AML-193 (cell line): ENCODE data around the gene METTL25.

Source experiments
- DNase-seq, 2 experiments: peaks; one replicate each; lab custom pipeline; 2025; lab: John Stamatoyannopoulos, UW

The METTL25 gene

DNA sequence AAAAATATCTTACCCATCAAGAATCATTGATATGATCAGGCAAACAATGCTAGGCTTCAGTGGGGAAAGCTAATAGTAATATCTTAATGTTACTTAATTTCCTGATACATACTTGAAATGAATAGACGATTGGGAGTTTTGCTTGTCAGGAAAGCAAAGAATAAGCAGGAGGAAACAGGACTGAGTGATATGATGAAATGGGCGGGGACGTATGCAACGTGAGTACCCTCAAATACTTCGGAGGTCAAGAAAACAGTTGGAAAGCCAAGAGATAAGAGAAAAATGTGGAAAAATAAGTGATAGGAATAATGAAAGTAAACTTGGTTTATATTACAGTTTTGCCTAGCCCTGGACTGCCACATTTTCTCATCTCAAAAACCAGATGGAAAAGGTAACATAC is 49.2 kb downstream of the METTL25 start:
- DNase-seq, result no peak

DNA sequence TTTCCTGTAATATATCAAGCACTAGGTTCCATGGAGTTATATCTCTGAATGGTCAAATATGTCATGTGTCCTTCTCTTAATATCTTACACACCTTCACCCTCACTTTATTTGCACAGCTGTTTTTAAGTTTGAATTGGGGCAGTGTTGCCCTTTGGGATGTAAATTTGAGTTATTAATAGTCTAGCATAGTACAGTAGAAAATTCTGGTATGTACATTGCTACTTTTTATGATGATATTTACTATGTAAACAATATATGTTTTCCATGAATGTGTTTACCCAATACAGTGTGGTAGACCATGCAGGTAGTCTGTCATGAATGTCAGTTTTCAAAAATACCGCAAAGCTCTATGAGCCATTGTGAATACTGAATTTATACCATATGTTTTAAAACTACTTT is 50.5 kb downstream of the METTL25 start:
- DNase-seq, result no peak

GRCh38 chr12:82411546-82412230 is 53.4 kb downstream of the METTL25 start:
- no peak for DNase-seq

- no peak for DNase-seq
Observed at GRCh38 chr12:82412246-82412645, 53.9 kb downstream of the METTL25 start.

DNA sequence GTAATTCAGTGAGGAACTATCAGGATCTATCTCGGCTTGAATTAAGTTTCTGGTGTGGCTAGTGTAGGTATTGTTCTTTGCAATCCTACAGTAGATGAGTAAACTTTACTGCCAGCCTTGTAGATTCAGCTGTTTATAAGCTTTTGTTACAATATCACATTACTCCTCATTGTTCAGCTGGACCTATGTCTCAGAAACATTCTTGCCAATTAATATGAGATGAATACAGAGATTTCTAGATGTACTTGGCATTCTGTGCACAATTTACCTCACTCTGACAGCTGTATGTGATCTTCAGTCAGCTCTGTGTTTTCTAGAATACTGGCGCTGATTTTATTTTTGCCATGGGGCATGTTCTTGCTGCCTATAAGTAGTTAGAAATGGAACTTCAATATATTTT is 55.7 kb downstream of the METTL25 start:
- DNase-seq, result no peak

DNA sequence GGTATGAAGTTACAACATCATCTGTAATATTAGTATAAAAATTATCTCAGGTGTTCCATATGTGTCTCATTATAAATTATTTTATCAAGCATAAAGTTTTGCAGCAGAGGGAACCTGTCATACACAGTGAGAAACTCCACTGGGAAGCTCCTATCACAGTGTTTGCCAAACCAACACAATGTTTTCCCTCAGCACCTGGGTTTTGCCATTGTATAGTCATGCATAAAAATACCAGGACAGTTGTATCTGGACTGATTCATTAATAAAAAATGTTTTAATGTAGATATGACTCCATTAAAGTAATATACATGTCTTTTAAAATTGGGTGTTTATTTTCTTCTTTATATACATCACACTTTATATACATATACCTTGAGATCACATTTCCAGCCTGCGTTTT is 56.6 kb downstream of the METTL25 start:
- DNase-seq, result no peak

DNA sequence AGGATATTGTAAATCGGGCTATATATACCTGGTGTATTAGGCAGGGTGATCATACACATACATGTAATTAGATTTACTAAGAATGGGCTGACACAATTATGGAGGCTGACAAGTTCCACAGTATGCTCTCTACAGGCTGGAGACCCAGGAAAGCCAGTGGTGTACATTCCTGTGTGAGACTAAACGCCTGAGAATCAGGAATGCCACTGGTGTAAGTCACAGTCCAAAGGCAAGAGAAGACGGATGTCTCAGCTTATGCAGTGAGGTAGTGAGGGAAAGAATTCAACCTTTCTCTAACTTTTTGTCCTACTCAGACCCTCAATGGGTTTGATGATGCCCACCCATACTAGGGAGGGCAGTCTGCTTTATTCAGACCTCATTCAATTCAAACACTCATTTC is 57.1 kb downstream of the METTL25 start:
- DNase-seq, result no peak

DNA sequence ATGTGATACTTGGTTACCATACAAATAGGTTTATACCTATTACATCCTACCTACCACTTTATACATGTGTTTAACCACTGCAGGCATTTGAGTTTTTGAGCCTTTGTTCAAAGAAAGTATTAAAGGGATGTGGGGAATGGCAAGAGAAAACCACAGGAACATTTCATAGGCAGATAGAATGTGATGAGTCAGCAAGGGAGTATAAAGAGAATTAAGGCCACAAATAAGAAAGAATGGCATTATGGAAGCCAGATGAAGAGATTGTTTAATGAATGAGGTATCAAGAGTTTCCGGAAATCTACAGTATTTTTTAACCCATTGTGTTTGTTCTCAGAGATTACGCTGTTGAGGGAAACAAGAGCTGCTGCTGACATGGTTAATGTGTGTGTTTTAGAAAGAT is 66.9 kb downstream of the METTL25 start:
- DNase-seq, result no peak

GRCh38 chr12:82426081-82426480 is 67.8 kb downstream of the METTL25 start:
- no peak for DNase-seq

- no peak for DNase-seq
Observed at GRCh38 chr12:82426586-82426985, 68.3 kb downstream of the METTL25 start.

DNA sequence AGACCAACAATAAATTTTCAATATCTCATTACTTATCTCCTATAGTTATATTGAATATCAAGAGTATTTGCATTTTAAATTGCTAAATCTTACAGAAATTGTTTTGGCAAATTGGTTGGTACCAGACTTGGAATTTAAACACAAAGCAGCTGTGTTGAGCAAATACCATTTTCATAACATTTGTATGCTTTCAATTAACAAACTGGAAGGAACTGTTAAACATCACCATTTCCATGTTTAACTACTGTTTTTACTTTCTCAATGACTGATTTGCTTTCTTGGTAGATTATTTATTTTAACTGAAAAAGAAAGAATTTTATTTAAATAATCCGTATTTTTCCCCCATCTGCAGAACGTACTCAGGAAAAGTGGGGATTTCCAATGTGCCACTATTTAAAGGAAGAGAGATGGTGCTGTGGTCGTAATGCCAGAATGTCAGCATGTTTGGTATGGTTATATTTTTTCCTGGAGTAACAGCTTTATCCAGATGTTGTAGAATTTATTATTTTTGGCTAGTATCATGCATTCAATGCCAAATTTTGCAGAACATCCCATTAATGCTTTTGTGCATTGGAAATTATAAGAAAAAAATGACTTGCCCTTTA is 72.3 kb downstream of the METTL25 start:
- DNase-seq, result no peak

DNA sequence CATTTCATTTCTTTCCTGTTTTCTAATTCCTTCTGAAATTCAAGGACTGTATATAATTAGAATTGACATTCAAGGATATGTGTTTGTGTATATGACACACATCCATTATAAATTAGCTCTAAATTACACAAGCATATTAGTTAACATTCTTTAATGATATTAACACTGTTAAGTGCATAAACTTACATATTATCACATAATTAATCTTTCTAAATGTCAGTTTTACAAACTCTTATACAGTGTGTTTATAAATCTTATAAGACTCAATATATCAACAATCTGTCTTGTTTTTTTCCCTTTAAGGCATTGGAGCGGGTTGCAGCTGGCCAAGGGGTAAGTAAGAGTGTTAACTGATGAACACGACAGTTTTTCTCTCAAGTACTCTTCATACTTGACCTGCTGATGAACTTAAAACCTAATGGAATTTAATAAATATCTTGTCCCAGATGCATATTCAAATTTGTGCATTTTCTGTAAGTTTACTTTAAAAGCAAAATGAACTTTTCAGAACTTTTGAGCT is 76.1 kb downstream of the METTL25 start:
- DNase-seq, result no peak

DNA sequence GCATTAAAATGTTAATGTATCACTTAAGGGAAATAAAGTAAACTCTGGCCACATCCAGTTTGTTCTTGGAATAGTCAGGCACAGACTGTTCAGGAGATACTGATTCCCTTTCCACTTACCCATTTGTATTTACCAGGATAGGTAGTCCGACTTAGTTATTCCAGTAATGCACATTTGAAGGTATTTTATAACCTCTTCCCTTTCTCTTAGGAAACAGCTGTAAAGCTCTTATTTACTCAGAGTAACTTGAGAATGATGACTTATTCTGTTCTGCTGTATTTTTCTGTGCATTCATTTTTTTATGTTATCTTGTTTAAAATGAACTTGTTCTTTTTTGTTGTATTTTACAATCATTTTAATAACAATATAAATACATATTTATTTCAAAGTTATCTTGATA is 78.0 kb downstream of the METTL25 start:
- DNase-seq, result no peak

- no peak for DNase-seq
Observed at GRCh38 chr12:82437744-82438143, 79.4 kb downstream of the METTL25 start.

- no peak for DNase-seq
Observed at GRCh38 chr12:82438356-82438755, 80.0 kb downstream of the METTL25 start.

GRCh38 chr12:82440885-82441284 is 82.6 kb downstream of the METTL25 start:
- no peak for DNase-seq

DNA sequence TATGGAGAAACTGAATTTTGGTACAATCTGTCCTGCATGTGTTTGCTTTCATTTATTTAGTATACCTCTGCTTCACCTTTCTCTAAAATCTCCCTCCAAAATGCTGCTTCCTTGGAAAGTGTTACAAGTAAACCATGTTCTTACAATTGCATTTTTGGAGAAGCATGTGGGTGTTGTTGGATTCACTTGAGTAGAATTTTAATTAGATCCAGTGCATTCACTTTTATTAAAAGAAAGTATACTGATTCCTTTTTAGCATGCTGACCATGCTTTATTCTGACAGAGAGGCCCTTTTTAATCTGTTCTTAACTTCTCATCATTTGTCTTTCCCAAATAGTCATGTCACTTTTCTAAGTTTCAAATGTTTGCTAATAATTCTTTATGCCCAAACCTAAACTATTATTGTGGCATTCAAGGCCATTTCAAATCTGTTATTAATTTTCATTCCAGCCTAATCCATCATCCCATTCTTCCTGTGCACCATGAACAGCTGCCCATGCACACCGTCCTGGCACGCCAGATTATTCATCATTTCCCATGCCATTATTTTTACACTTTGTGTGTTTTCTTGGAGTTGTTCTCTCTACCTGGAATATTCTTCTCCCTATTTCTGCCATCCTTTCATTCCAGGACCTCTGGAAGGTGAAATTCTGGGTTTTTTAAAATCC is 90.7 kb downstream of the METTL25 start:
- no peak for DNase-seq

DNA sequence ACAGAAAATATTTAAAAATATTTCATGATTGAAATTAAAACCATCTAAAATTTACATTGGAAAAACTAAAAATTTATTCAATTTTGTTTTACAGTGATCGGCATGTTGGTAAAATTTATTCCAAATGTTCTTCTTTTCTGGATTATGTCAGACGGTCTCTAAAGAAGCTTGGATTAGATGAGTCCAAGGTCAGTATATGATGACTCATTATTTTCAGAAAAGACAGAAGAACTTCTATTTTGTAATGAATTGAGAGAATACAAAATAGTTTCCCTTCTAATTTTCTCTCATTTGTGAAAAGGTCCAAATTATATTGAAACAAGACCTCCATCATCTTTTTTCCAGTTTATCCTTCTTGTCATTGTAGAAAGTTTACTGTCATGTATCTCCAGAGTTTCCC is 98.3 kb downstream of the METTL25 start:
- no peak for DNase-seq

DNA sequence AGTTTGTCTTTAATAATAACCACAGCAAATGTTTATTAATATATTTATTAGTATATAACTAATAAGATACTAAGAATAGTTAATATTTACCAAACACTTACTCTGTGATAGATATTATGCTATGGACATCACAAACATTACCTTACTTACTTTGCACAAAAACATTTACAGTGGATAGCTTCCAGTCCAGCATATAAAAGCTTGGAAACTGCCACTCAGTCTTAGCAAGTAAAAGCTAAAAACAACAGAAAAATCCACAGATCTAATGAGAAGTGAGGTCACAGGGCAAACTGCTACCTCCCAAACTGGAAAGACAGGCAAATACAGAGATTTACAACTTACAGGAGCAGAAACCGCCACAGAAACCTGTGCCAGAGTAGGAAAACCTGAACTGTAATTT is 99.8 kb downstream of the METTL25 start:
- DNase-seq, result no peak

- no peak for DNase-seq
Observed at GRCh38 chr12:82461393-82461792, 103.1 kb downstream of the METTL25 start.

GRCh38 chr12:82461836-82462235 is 103.5 kb downstream of the METTL25 start:
- peak; percentile 4 to 6 for DNase-seq

- no peak for DNase-seq
Observed at GRCh38 chr12:82468563-82468962, 110.2 kb downstream of the METTL25 start.

- DNase-seq, result no peak
Observed at GRCh38 chr12:82470906-82471512, 112.7 kb downstream of the METTL25 start.
